ELR (cell line): ENCODE measurements around the gene LRRC59.

Source experiments
- DNase-seq: peaks from one replicate; pipeline ENCODE4 v3.0.0-alpha.2; 2015; ENCODE audit warnings: low read depth

The LRRC59 gene

GRCh38 chr17:50361561-50362480 lies 35.5 kb downstream of the LRRC59 start:
- peak; percentile 74 for DNase-seq

- DNase-seq = no peak
Observed at GRCh38 chr17:50360486-50361115, 36.7 kb downstream of the LRRC59 start.

- DNase-seq = no peak
Observed at GRCh38 chr17:50359998-50360461, 37.3 kb downstream of the LRRC59 start.

GRCh38 chr17:50359005-50359699 lies 38.2 kb downstream of the LRRC59 start:
- no peak for DNase-seq

- DNase-seq = no peak
Observed at GRCh38 chr17:50358177-50358576, 39.1 kb downstream of the LRRC59 start.

- no peak for DNase-seq
Observed at GRCh38 chr17:50356892-50357510, 40.3 kb downstream of the LRRC59 start.

GRCh38 chr17:50356418-50356817 lies 40.9 kb downstream of the LRRC59 start:
- no peak for DNase-seq

- no peak for DNase-seq
Observed at GRCh38 chr17:50355701-50356341, 41.5 kb downstream of the LRRC59 start.

- no peak for DNase-seq
Observed at GRCh38 chr17:50355336-50355700, 42.0 kb downstream of the LRRC59 start.

- DNase-seq = no peak
Observed at GRCh38 chr17:50354776-50355175, 42.5 kb downstream of the LRRC59 start.

- DNase-seq = no peak
Observed at GRCh38 chr17:50354198-50354597, 43.1 kb downstream of the LRRC59 start.

GRCh38 chr17:50353600-50354195 lies 43.6 kb downstream of the LRRC59 start:
- DNase-seq = no peak

GRCh38 chr17:50352693-50353599 lies 44.4 kb downstream of the LRRC59 start:
- no peak for DNase-seq

GRCh38 chr17:50352072-50352692 lies 45.1 kb downstream of the LRRC59 start:
- DNase-seq = no peak

- DNase-seq = no peak
Observed at GRCh38 chr17:50350733-50351132, 46.6 kb downstream of the LRRC59 start.

- DNase-seq = no peak
Observed at GRCh38 chr17:50349243-50349600, 48.1 kb downstream of the LRRC59 start.

GRCh38 chr17:50348522-50349242 lies 48.6 kb downstream of the LRRC59 start:
- DNase-seq = peak; percentile 84

- DNase-seq = no peak
Observed at GRCh38 chr17:50347894-50348291, 49.4 kb downstream of the LRRC59 start.
